HepG2 (cell line): ENCODE results near the gene C11orf65. TPM values are rescaled to one million over a fixed set of nuclear protein-coding genes. Genes with fewer than 3 reads are reported as not detected.

ENCODE experiments used
- ATAC-seq: fragments of 200-7000 bp; cut with Tn5 transposase; 3 replicates; pipeline ENCODE4 v1.9.1; 2020; ENCODE audit warnings: mild to moderate bottlenecking, moderate library complexity
- BruUV-seq: library from RNA; stranded (reverse); fragments of 400-500 nt; replicated peaks from 2 replicates; lab custom pipeline; 2021; lab: Mats Ljungman, UMichigan
- CTCF ChIA-PET: fragments of 300-600 bp; formaldehyde crosslinking; extraction: SDS; loops from one replicate; lab custom pipeline; 2021; ENCODE audit warnings: low total read pairs, inconsistent platforms, low intra/inter-chr PET ratio; lab: Yijun Ruan, JAX
- POLR2A ChIA-PET: fragments of 350-600 bp; sonication (Branson Sonifier 250); formaldehyde crosslinking; loops from one replicate; lab custom pipeline; 2020; ENCODE audit warnings: antibody characterized with exemption, inconsistent platforms; lab: Yijun Ruan, JAX
- DNase-seq: peaks from one replicate; pipeline ENCODE4 v3.0.0-alpha.2; 2015; ENCODE audit warnings: low spot score
- FAIRE-seq: peaks from 3 replicates; lab custom pipeline; 2011; peaks lifted over from hg19 to GRCh38; lab: Jason Lieb, UNC
- H2AFZ ChIP-seq: one replicate; pipeline ENCODE4 v1.6.1; 2011; ENCODE audit warnings: low read length, inconsistent platforms
- H3K27ac ChIP-seq: fragments of 300-600 bp; 3 replicates; pipeline ENCODE4 v1.8.0; 2011; ENCODE audit warnings: mixed run types, mild to moderate bottlenecking, mixed read lengths, low read length, inconsistent platforms; ENCODE audit not compliant: insufficient read depth; ENCODE audit errors: extremely low read length
- H3K27me3 ChIP-seq, 2 experiments: fragments of 200-600 bp in 1 of 2; 2 replicates in 1 of 2; 3 replicates in 1 of 2; pipeline versions ENCODE4 v1.6.0 to v1.8.0; 2011; ENCODE audit warnings: low read length in 2 of 2, mild to moderate bottlenecking in 2 of 2, moderate library complexity in 2 of 2, inconsistent platforms in 1 of 2; ENCODE audit not compliant: insufficient read depth in 2 of 2, control insufficient read depth in 1 of 2
- H3K36me3 ChIP-seq, 2 experiments: fragments of 200-600 bp in 1 of 2; replicated peaks in 1 of 2; 2 replicates in 1 of 2; 3 replicates in 1 of 2; pipeline versions ENCODE4 v1.5.1 to v1.8.0; 2011; ENCODE audit warnings: low read length in 2 of 2, inconsistent platforms in 1 of 2; ENCODE audit not compliant: insufficient read depth in 2 of 2, control insufficient read depth in 1 of 2
- H3K4me1 ChIP-seq: 2 replicates; pipeline ENCODE4 v1.5.1; 2012; ENCODE audit warnings: low read length, inconsistent platforms; ENCODE audit not compliant: insufficient read depth
- H3K4me2 ChIP-seq: 2 replicates; pipeline ENCODE4 v1.6.0; 2011; ENCODE audit warnings: low read depth, low read length, inconsistent platforms
- H3K4me3 ChIP-seq, 3 experiments: fragments of 200-600 bp in 1 of 3; sonication (generic), shearing (Covaris generic) in 1 of 3; replicated peaks in 1 of 3; 2 replicates each; pipeline ENCODE4 v1.5.1; 2011 to 2016; ENCODE audit warnings: low read length in 3 of 3, inconsistent platforms in 2 of 3, low read depth in 2 of 3, mild to moderate bottlenecking in 2 of 3, control low read depth in 1 of 3, mixed read lengths in 1 of 3; ENCODE audit not compliant: insufficient read depth in 1 of 3
- H3K79me2 ChIP-seq: one replicate; pipeline ENCODE4 v1.6.1; 2011; ENCODE audit warnings: low read length, inconsistent platforms; ENCODE audit not compliant: insufficient read depth
- H3K9ac ChIP-seq: 2 replicates; pipeline ENCODE4 v1.6.0; 2011; ENCODE audit warnings: mild to moderate bottlenecking, low read depth, low read length, inconsistent platforms; ENCODE audit not compliant: insufficient read depth
- H3K9me3 ChIP-seq: 2 replicates; pipeline ENCODE4 v1.5.1; 2012; ENCODE audit warnings: mild to moderate bottlenecking, low read length
- H4K20me1 ChIP-seq: 2 replicates; pipeline ENCODE4 v1.6.0; 2011; ENCODE audit warnings: inconsistent platforms, mild to moderate bottlenecking, low read length, moderate library complexity; ENCODE audit not compliant: insufficient read depth
- CEBPB ChIP-seq: IDR thresholded peaks from 2 replicates; pipeline ENCODE4 v1.6.1; 2011; ENCODE audit warnings: low read depth, low read length, improper control_type of control experiment, borderline replicate concordance
- NCOA2 ChIP-seq: sonication (generic); formaldehyde crosslinking; IDR thresholded peaks from 2 replicates; pipeline ENCODE4 v1.8.0; 2022; ENCODE audit warnings: inconsistent platforms
- SAP130 ChIP-seq: IDR thresholded peaks from 2 replicates; pipeline ENCODE4 v1.6.1; 2016; ENCODE audit warnings: low read depth
- ZNF572 ChIP-seq: sonication (generic); formaldehyde crosslinking; IDR thresholded peaks from 2 replicates; pipeline ENCODE4 v1.5.1; 2020; ENCODE audit warnings: mild to moderate bottlenecking, missing genetic modification reagents
- ZNF713 ChIP-seq: sonication (generic); formaldehyde crosslinking; IDR thresholded peaks from 2 replicates; pipeline ENCODE4 v1.4.0; 2020; ENCODE audit warnings: mild to moderate bottlenecking, missing genetic modification reagents
- ZNF780A ChIP-seq: sonication (generic); formaldehyde crosslinking; IDR thresholded peaks from 2 replicates; pipeline ENCODE4 v1.8.0; 2022; ENCODE audit warnings: mild to moderate bottlenecking, missing genetic modification reagents, moderate library complexity
- ZNF788 ChIP-seq: sonication (generic); formaldehyde crosslinking; IDR thresholded peaks from 2 replicates; pipeline ENCODE4 v1.5.0; 2020; ENCODE audit warnings: mild to moderate bottlenecking, missing genetic modification reagents, borderline replicate concordance
- WGBS: methylation state at CpG from one replicate; pipeline ENCODE4 v1.1.6; 2017; ENCODE audit warnings: low lambda C conversion rate; 5-methylcytosine and 5-hydroxymethylcytosine counted together
- in situ Hi-C: cut with HindIII; loops from 2 replicates; pipeline ENCODE4 v1.10.0; 2017; ENCODE audit warnings: low pct_unique_long_range_greater_than_20kb; ENCODE audit not compliant: extremely low pct_ligation_motif_present
- intact Hi-C: fragments of 100-400 bp; cut with micrococcal nuclease; formaldehyde crosslinking; loops from one replicate; pipeline ENCODE4 v1.10.0; 2022; ENCODE audit not compliant: unreplicated experiment
- polyA plus RNA-seq, 8 experiments: library from polyadenylated mRNA; depleted of rRNA in 3 of 8; stranded (reverse) in 7 of 8; unstranded in 1 of 8; fragments of >200 nt; fragmentation: Illumina TruSeq in 4 of 8; extraction: Trizol in 4 of 8; gene quantifications; 2 replicates each; pipeline versions ENCODE4 v1.2.1 to v1.2.3, GENCODE V29; 2011 to 2016; ENCODE audit warnings: low read depth in 4 of 8, missing spikeins in 1 of 8, mixed read lengths in 1 of 8; ENCODE audit not compliant: insufficient read depth in 1 of 8
- total RNA-seq, 5 experiments: library from RNA; depleted of rRNA; stranded (reverse); fragments of >200 nt; fragmentation: Illumina TruSeq; extraction: Trizol; gene quantifications; 2 replicates each; pipeline ENCODE4 v1.2.3, GENCODE V29; 2016; ENCODE audit warnings: low read depth in 1 of 5
- TF ChIP-seq, protein P1 (sequence below): sonication (generic); formaldehyde crosslinking; IDR thresholded peaks from 2 replicates; pipeline ENCODE4 v1.5.0; 2020; ENCODE audit warnings: mild to moderate bottlenecking, missing genetic modification reagents, borderline replicate concordance
- TF ChIP-seq, protein P2 (sequence below): sonication (generic); formaldehyde crosslinking; IDR thresholded peaks from 2 replicates; pipeline ENCODE4 v1.8.1; 2023; ENCODE audit warnings: mild to moderate bottlenecking, inconsistent platforms, moderate library complexity, missing genetic modification reagents, borderline replicate concordance

The C11orf65 gene
- total and polyA plus RNA-seq, 2 of the 13 experiments (the other 11 are each of a cell fraction or from before 2014, with no cell fraction given): 0.38 to 0.42 TPM

DNA sequence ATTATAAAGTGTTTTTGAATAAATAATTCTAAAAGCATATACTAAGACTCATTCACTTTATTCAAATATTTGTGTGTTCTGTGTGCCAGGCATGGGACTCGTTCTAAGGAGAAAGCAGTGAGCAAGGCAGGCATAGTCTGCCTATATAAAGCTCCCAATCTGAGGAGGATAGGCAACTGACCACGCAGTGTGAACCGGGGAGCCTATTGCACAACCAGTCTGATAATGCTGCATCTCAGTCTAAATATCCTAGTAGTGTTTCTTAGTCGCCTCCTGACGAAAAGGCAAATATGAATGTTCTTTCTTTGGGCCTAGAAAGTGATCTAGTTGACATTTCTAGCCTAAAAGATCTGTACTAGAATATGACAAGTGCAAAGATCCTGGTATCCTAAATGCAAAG is 98.3 kb downstream of the C11orf65 start:
- no peak overlapping the region for H3K4me2 ChIP-seq
- H3K36me3 ChIP-seq: peaks cover 6 to 16% of the 10 kb centered on the region in 2 experiments
- H3K79me2 ChIP-seq: no peaks in the 10 kb centered on the region
- POLR2A ChIA-PET: no interaction called here
- no peaks in the 10 kb centered on the region for H3K27me3 ChIP-seq
- H4K20me1 ChIP-seq: no peaks in the 10 kb centered on the region
- BruUV-seq: no TSS peak
- intact Hi-C loops: no loop called here
- FAIRE-seq (no peak), DNase-seq (no peak), ATAC-seq (no peak)
- no peak overlapping the region for H2AFZ ChIP-seq
- H3K4me3 ChIP-seq: no peak overlapping the region
- H3K9me3 ChIP-seq: no peaks in the 10 kb centered on the region
- 78% methylated on average over 5 of the region's 5 CpGs for WGBS
- H3K9ac ChIP-seq: no peak overlapping the region
- no peak overlapping the region for H3K27ac ChIP-seq
- CTCF ChIA-PET: no interaction called here
- H3K4me1 ChIP-seq: no peaks in the 10 kb centered on the region
- in situ Hi-C loops: no loop called here
- TF ChIP-seq CEBPB (peak; percentile 55; the same call in 1 of the 2 replicates), ZNF780A (CRISPR knock-in tag) (no peak), NCOA2 (no peak)

DNA sequence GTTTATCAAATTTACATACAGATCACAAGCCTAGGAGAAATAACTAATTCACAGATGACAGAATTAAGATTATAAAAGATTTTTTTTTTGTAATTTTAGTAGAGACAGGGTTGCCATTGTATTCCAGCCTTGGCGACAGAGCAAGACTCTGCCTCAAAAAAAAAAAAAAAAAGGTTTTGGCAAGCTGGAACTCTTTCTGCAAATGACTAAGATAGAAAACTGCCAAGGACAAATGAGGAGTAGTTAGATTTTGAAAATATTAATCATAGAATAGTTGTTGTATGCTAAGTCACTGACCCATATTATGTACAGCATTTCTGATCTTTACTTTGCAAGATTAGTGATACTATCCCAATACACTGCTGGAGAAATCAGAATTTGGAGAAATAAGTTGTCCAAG is 99.2 kb downstream of the C11orf65 start:
- in situ Hi-C loops: no loop called here
- Histone ChIP-seq H3K4me3 (no peak overlapping the region), H4K20me1 (no peaks in the 10 kb centered on the region), H3K27ac (no peak overlapping the region), H3K27me3 (no peaks in the 10 kb centered on the region), H2AFZ (no peak overlapping the region), H3K9ac (no peak overlapping the region), H3K9me3 (no peaks in the 10 kb centered on the region), H3K36me3 (peaks cover 6 to 16% of the 10 kb centered on the region in 2 experiments), H3K4me1 (no peaks in the 10 kb centered on the region), H3K79me2 (no peaks in the 10 kb centered on the region)
- 100% methylated on average over 1 of the region's 1 CpG for WGBS
- ATAC-seq: no peak
- TSS peak; percentile 27 for BruUV-seq
- POLR2A ChIA-PET: no interaction called here
- no peak for DNase-seq
- no peak for TF ChIP-seq SAP130 (CRISPR knock-in tag)
- no peak for TF ChIP-seq ZNF713 (CRISPR knock-in tag)
- no peak for TF ChIP-seq ZNF572 (CRISPR knock-in tag)
- TF ChIP-seq, protein P1, sequence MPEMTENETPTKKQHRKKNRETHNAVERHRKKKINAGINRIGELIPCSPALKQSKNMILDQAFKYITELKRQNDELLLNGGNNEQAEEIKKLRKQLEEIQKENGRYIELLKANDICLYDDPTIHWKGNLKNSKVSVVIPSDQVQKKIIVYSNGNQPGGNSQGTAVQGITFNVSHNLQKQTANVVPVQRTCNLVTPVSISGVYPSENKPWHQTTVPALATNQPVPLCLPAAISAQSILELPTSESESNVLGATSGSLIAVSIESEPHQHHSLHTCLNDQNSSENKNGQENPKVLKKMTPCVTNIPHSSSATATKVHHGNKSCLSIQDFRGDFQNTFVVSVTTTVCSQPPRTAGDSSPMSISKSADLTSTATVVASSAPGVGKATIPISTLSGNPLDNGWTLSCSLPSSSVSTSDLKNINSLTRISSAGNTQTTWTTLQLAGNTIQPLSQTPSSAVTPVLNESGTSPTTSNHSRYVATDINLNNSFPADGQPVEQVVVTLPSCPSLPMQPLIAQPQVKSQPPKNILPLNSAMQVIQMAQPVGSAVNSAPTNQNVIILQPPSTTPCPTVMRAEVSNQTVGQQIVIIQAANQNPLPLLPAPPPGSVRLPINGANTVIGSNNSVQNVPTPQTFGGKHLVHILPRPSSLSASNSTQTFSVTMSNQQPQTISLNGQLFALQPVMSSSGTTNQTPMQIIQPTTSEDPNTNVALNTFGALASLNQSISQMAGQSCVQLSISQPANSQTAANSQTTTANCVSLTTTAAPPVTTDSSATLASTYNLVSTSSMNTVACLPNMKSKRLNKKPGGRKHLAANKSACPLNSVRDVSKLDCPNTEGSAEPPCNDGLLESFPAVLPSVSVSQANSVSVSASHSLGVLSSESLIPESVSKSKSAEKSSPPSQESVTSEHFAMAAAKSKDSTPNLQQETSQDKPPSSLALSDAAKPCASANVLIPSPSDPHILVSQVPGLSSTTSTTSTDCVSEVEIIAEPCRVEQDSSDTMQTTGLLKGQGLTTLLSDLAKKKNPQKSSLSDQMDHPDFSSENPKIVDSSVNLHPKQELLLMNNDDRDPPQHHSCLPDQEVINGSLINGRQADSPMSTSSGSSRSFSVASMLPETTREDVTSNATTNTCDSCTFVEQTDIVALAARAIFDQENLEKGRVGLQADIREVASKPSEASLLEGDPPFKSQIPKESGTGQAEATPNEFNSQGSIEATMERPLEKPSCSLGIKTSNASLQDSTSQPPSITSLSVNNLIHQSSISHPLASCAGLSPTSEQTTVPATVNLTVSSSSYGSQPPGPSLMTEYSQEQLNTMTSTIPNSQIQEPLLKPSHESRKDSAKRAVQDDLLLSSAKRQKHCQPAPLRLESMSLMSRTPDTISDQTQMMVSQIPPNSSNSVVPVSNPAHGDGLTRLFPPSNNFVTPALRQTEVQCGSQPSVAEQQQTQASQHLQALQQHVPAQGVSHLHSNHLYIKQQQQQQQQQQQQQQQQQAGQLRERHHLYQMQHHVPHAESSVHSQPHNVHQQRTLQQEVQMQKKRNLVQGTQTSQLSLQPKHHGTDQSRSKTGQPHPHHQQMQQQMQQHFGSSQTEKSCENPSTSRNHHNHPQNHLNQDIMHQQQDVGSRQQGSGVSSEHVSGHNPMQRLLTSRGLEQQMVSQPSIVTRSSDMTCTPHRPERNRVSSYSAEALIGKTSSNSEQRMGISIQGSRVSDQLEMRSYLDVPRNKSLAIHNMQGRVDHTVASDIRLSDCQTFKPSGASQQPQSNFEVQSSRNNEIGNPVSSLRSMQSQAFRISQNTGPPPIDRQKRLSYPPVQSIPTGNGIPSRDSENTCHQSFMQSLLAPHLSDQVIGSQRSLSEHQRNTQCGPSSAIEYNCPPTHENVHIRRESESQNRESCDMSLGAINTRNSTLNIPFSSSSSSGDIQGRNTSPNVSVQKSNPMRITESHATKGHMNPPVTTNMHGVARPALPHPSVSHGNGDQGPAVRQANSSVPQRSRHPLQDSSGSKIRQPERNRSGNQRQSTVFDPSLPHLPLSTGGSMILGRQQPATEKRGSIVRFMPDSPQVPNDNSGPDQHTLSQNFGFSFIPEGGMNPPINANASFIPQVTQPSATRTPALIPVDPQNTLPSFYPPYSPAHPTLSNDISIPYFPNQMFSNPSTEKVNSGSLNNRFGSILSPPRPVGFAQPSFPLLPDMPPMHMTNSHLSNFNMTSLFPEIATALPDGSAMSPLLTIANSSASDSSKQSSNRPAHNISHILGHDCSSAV (CRISPR knock-in tag): no peak
- TF ChIP-seq ZNF788 (CRISPR knock-in tag): no peak
- TF ChIP-seq, protein P2, sequence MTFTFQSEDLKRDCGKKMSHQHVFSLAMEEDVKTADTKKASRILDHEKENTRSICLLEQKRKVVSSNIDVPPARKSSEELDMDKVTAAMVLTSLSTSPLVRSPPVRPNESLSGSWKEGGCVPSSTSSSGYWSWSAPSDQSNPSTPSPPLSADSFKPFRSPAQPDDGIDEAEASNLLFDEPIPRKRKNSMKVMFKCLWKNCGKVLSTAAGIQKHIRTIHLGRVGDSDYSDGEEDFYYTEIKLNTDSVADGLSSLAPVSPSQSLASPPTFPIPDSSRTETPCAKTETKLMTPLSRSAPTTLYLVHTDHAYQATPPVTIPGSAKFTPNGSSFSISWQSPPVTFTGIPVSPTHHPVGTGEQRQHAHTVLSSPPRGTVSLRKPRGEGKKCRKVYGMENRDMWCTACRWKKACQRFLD (CRISPR knock-in tag): no peak
- TF ChIP-seq, all 625 proteins: peak for 0
- intact Hi-C loops: no loop called here
- FAIRE-seq: no peak
- H3K4me2 ChIP-seq: no peak overlapping the region
- CTCF ChIA-PET: no interaction called here
